ENCODE results near the gene DPP6.

- TF ChIP-seq CTCF (IDR thresholded peaks at IDR 0.05) = no peak
- no peak for TF ChIP-seq POLR2A (IDR thresholded peaks at IDR 0.05)
These were observed 812.3 kb downstream of the DPP6 start for GRCh38 chr7:154864523-154864891.
